Tibial nerve (tissue), 4 donors: Measurements from ENCODE around the gene TMEM174.
"Not testable (repeated sequence)": the region's sequence is repeated elsewhere in the genome, so short reads cannot be mapped to it uniquely, and the experiment has no call there.

Experiments
- CTCF ChIP-seq, 5 experiments: fragments of 200-600 bp in 3 of 5; fragments of 450-650 bp in 2 of 5; sonication (generic) in 3 of 5; IDR thresholded peaks; one replicate each; pipeline ENCODE4 v1.5.1; 2016 to 2019; ENCODE audit warnings: antibody characterized with exemption in 5 of 5, mild to moderate bottlenecking in 3 of 5, moderate library complexity in 2 of 5
- EP300 ChIP-seq, 2 donors: sonication (generic); formaldehyde crosslinking; IDR thresholded peaks; one replicate each; pipeline ENCODE4 v1.6.1; 2017; ENCODE audit warnings: antibody characterized with exemption in 2 of 2, mild to moderate bottlenecking in 1 of 2
- POLR2A ChIP-seq, 2 donors: fragments of 450-650 bp; IDR thresholded peaks; one replicate each; pipeline ENCODE4 v1.6.1; 2017; ENCODE audit warnings: antibody characterized with exemption in 2 of 2, mild to moderate bottlenecking in 2 of 2, moderate library complexity in 2 of 2

- not testable (repeated sequence) for TF ChIP-seq CTCF, POLR2A, EP300 (IDR thresholded peaks at IDR 0.05)
Observed at GRCh38 chr5:73209075-73209474, 36.1 kb downstream of the TMEM174 start.
